GM12873 (cell line): ENCODE data around the gene VTN.

ENCODE experiments used
- CTCF ChIP-seq: IDR thresholded peaks from 2 replicates; pipeline ENCODE4 v1.5.1; 2012; ENCODE audit warnings: low read depth, mild to moderate bottlenecking, moderate library complexity, low read length, control low read depth; ENCODE audit not compliant: insufficient read depth; ENCODE audit errors: missing control alignments

Gene VTN

DNA sequence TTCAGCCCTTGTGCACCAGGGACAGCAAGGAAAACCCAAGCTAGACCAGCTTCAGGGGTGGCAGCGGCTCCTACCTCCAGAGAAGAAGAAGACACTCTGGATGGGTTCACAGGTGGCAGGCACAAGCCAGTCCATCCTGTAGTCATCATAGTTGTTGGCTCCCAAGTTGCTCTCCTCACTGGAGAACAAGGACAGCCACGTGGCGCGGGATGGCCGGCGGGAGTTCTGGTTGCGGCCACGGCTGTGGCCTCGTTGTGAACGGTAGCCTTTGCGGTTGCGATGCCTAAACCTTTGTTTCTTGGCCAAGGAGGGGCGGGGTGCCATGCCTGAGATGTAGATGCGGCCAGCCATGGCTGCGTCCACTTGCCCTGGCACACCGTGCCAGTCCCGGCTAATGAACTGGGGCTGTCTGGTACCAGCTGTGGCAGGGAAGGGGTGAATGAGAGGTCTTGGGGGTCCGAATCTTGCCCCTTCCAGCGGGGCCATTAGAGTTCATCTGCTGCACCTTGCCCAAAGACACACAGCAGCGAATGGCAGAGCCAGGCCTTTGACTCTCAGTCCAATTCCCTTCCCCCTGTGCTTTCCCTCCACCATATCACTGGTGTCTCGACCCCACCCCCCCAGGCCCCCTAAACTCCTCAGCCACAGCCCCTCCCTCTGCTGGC, 2.3 kb downstream of the VTN start:
- no peak for TF ChIP-seq CTCF

- TF ChIP-seq CTCF, result peak; percentile 27
Measured at GRCh38 chr17:28366605-28367004, 3.5 kb downstream of the VTN start.

GRCh38 chr17:28365487-28365886, 4.6 kb downstream of the VTN start:
- TF ChIP-seq CTCF, result no peak

- TF ChIP-seq CTCF, result no peak
Measured at GRCh38 chr17:28364665-28365363, 5.3 kb downstream of the VTN start, which contains the start of gene SEBOX. Gene SEBOX, minus strand, starts transcription at chr17:28365199. Its CDS starts 48 bp downstream, at chr17:28365151.

DNA sequence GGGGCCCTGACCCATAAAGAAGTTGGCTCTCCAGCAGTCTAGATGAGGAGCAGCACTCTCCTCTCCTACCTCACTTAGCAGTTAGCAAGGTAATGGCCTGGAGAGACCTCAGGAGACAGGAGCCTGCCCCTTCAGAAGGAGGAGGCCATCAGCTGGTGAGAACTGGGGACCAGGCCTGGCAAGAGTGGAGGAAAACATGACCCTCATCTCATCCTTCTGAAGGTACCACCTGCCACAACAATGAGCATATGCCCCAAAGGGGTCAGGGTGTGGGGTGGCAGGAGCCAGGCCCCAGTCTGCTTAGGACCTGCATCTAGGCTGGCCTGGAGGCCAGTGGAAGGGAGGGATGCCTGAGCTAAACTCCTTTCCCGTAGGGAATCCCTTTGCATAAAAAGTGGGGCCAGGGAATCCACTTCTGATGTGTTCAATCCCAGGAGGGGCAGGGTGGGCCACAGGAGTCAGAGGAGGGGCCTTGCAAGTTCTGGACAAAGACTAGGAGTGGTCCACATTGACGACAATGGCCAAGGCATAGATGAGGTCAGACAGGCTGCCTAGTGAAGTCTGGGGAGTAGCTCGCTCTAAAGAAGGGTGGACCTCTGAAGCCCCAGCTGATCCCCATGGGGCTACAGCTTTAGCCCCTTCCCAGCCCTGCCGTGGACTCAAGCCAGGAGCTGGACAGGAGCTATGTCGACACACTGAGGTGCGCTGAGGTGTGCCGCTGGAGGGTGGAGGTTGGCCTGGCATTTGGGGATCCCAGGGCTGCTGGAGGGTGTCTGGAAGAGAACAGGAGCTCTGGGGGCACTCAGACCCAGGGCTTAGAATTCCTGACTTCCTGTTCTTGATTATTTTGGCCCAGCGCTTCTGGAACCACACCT, 6.1 kb downstream of the VTN start:
- no peak for TF ChIP-seq CTCF

DNA sequence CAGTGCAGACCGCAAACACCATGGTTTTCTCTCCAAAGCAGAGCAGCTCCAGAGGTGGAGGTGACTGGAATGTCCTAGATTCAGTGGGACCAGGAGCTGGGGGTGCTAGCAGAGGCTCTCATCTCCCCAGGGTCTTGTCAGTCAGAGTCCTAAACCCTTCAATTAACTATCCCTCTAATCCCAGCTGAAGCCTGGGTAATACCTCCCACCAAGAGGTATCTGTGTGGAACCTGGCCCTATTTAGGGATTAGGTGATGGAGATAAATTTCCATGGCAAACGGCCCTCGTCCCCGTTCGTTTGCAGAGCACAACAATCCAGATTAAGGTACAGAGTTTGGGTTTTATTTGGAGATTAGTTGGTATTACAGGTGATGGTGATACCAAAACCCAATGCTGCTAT, 6.9 kb downstream of the VTN start:
- TF ChIP-seq CTCF, result no peak

DNA sequence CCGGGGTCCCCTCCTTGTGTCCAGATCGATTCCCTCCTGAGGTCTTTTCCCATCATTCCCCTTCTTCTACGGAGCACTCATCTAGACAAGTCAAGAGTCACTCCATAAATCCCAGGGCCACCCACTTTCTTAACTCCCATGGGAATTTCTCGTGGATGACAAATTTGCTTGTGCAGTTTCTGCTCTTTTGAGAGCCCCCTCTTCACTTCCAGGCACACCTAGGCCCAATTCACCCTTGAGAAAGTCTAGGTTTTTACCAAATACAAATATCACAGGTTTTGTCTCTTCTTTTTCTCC, 12.3 kb downstream of the VTN start:
- TF ChIP-seq CTCF, result no peak
